Stimulated activated naive B cell treated with anti-CD40 and anti-IgM and Interleukin-4, amounts not matched to agents 10 μg/mL and 1 μg/mL and 100 μg/mL, for 72 hours (primary cell): ENCODE measurements around the gene LDLRAD3.

Experiments used
- ATAC-seq, 2 donors: fragments of 150-1000 bp; cut with Tn5 transposase; replicated peaks; 2 replicates each; pipeline ENCODE4 v1.10.0; 2021; ENCODE audit warnings: moderate library complexity in 1 of 2
- DNase-seq: peaks from one replicate; pipeline ENCODE4 v3.0.0; 2021
- H3K27ac Mint-ChIP-seq: one replicate; pipeline ENCODE4 v1.8.0; 2022; ENCODE audit warnings: mild to moderate bottlenecking, mixed read lengths
- H3K27me3 Mint-ChIP-seq, 2 donors: one replicate each; pipeline ENCODE4 v1.8.0; 2022; ENCODE audit warnings: mixed read lengths in 2 of 2
- H3K36me3 Mint-ChIP-seq, 2 donors: one replicate each; pipeline ENCODE4 v1.8.0; 2022; ENCODE audit warnings: mixed read lengths in 2 of 2, mild to moderate bottlenecking in 1 of 2
- H3K4me1 Mint-ChIP-seq, 2 donors: one replicate each; pipeline ENCODE4 v1.8.0; 2022; ENCODE audit warnings: mixed read lengths in 2 of 2, mild to moderate bottlenecking in 1 of 2
- H3K4me3 Mint-ChIP-seq, 2 donors: one replicate each; pipeline ENCODE4 v1.8.0; 2022; ENCODE audit warnings: mild to moderate bottlenecking in 2 of 2, mixed read lengths in 2 of 2, moderate library complexity in 1 of 2
- H3K9me3 Mint-ChIP-seq, 2 donors: one replicate each; pipeline ENCODE4 v1.8.0; 2022; ENCODE audit warnings: mixed read lengths in 2 of 2, mild to moderate bottlenecking in 1 of 2

LDLRAD3 gene

DNA sequence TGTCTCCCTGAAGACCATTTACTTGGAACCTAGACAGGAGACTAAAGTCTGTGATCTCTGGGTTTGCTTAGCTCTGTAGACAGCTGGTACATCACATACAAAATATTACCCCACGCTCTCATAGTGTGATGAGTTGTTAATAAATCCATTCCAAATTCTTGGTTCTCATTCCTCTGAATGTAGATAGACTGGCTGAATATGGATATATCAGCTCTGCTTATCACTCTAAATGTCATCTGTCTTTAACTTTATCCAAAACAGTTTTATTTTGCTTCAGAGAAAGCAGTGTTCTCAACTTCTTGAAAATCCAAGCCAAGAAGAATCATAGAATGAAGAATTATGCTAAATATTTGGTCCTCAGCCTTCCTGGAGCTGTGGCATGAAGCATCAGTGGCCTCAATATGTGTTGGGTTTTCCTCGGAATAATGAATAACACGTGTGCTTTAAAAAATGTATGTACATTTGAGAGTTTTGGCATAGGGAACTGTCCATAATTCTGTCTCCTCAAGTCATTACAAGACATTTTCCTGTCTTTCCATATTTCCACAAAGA, 10.5 kb upstream of the LDLRAD3 start:
- no peaks in the 10 kb centered on the region for H3K4me1 Mint-ChIP-seq
- no peak overlapping the region for H3K4me3 Mint-ChIP-seq
- no peak overlapping the region for H3K27ac Mint-ChIP-seq
- no peak for DNase-seq
- ATAC-seq = no peak
- no peaks in the 10 kb centered on the region for H3K36me3 Mint-ChIP-seq
- peaks cover 21 to 24% of the 10 kb centered on the region in 2 donors for H3K27me3 Mint-ChIP-seq
- H3K9me3 Mint-ChIP-seq = peaks cover 0 to 5% of the 10 kb centered on the region in 2 donors

DNA sequence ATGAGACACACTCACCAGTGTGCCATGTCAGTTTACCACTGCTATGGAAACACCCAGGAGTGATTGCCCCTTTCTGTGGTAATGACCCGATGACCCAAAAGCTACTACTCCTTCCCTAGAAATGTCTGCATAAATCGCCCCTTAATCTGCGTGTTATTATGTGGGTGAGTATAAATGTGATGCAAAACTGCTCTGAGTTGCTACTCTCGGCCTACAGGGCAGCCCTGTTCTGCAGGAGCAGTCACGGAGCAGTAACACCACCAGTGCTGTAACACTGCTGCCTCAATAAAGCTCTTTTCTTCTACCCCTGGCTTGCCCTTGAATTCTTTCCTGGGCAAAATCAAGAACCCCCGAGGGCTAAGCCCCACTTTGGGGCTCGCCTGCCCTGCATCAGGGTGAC, 9.6 kb upstream of the LDLRAD3 start:
- Mint-ChIP-seq H3K27me3 (peaks cover 24 to 30% of the 10 kb centered on the region in 2 donors), H3K4me1 (no peaks in the 10 kb centered on the region), H3K4me3 (no peak overlapping the region), H3K36me3 (no peaks in the 10 kb centered on the region), H3K9me3 (peaks cover 0 to 5% of the 10 kb centered on the region in 2 donors), H3K27ac (no peak overlapping the region)
- DNase-seq (no peak), ATAC-seq (no peak)

DNA sequence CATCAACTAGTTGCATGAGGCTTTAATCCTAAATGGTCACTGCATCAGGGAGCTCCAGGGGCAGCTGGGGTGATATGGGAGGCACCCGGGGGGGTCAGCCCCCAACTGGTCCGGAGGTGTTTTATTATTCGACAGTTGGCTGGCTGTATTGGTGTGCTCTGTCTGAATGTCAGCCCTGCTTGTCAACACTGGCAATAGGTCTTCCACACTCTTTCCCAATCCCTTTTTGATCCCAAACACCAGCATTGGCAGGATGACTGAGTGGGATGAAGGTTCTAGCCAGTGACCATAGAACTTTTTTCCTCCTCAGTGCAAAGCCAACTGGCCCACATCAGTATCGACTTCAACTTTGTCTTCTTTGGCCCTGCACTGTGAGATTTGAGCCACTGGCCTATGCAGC, 8.9 kb upstream of the LDLRAD3 start:
- Mint-ChIP-seq H3K27ac (no peak overlapping the region), H3K36me3 (no peaks in the 10 kb centered on the region), H3K9me3 (peaks cover 0 to 5% of the 10 kb centered on the region in 2 donors), H3K27me3 (peaks cover 24 to 30% of the 10 kb centered on the region in 2 donors), H3K4me3 (no peak overlapping the region), H3K4me1 (no peaks in the 10 kb centered on the region)
- no peak for ATAC-seq
- DNase-seq = no peak

DNA sequence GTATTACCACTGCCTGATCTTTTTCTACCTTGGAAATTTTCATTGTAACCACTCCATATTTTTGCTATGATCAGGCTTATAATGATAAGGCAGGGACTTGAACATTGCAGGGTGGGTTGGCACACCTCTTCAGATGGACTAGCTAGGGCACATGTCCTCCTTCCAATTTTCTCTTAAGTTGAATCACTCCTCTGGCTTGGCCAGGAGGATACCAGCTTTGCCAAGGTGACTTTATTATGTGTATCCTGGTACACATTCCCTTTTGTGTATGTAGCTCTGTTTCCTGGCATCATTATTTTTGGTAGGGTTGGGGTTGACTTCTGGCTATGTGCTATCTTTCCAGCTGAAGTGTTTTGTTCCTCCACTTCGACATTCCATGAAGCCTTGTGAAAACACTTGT, 8.5 kb upstream of the LDLRAD3 start:
- Mint-ChIP-seq H3K27ac (no peak overlapping the region), H3K9me3 (peaks cover 0 to 5% of the 10 kb centered on the region in 2 donors), H3K27me3 (peaks cover 24 to 30% of the 10 kb centered on the region in 2 donors), H3K4me1 (no peaks in the 10 kb centered on the region), H3K36me3 (no peaks in the 10 kb centered on the region), H3K4me3 (no peak overlapping the region)
- ATAC-seq = no peak
- no peak for DNase-seq

DNA sequence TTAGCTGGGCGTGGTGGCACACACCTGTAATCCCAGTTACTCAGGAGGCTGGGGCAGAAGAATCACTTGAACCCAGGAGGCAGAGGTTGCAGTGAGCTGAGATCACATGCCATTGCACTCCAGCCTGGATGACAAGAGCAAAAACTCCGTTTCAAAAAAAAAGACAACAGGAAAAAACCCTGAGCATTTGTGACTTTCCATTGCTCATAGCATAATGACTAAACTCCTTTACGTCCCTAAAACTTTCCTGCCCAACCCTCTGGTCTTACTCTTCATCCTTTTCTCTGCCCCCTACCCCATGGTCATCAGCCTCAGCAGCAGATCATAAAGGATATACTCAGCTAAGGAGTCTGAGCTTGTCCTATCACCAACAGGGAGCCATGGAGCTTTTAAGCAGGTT, 6.8 kb upstream of the LDLRAD3 start:
- H3K36me3 Mint-ChIP-seq = no peaks in the 10 kb centered on the region
- no peak for DNase-seq
- no peak overlapping the region for H3K4me3 Mint-ChIP-seq
- no peak for ATAC-seq
- H3K27me3 Mint-ChIP-seq = peaks cover 24 to 41% of the 10 kb centered on the region in 2 donors
- no peak overlapping the region for H3K27ac Mint-ChIP-seq
- H3K4me1 Mint-ChIP-seq = no peaks in the 10 kb centered on the region
- peaks cover 0 to 2% of the 10 kb centered on the region in 2 donors for H3K9me3 Mint-ChIP-seq

DNA sequence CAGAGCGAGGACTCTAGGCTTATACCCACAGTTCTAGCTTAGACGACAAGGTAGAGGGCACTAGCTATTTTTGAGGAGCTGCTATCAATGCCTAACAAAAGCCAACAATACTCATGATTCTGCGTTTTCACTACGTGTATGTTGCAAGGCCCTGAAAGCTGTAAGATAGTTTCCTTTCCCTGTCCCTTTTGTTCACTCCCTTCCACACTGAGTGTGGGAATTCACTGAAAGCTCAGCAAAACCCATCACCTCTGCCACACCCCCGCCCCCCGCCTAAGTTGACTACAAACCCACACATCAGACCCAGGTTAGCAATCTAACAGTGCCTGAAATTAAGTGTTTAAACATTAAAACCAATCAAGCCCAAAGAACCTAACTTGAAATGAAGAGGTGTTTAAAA, 6.2 kb upstream of the LDLRAD3 start:
- Mint-ChIP-seq H3K27me3 (peaks cover 28 to 47% of the 10 kb centered on the region in 2 donors), H3K9me3 (no peaks in the 10 kb centered on the region), H3K4me3 (no peak overlapping the region), H3K27ac (no peak overlapping the region), H3K4me1 (no peaks in the 10 kb centered on the region), H3K36me3 (no peaks in the 10 kb centered on the region)
- ATAC-seq (no peak), DNase-seq (no peak)

DNA sequence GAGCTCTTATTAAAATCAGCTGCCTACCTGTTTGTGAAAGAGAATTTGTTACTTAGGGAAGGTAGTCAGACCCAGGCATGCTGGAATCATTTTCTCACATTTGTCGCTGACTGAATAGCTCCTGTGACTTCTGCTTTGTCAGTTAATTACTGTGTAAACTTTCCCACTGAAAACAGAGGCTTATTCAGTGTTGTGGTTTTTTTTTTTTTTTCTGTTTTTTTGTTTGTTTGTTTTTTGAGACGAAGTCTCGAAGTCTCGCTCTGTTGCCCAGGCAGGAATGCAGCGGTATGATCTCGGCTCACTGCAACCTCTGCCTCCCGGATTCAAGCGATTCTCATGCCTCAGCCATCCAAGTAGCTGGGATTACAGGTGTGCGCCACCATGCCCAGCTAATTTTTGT, 5.6 kb upstream of the LDLRAD3 start:
- H3K9me3 Mint-ChIP-seq = no peaks in the 10 kb centered on the region
- no peak overlapping the region for H3K4me3 Mint-ChIP-seq
- H3K36me3 Mint-ChIP-seq = no peaks in the 10 kb centered on the region
- DNase-seq (no peak), ATAC-seq (no peak)
- H3K27ac Mint-ChIP-seq = no peak overlapping the region
- H3K4me1 Mint-ChIP-seq = peaks cover 0 to 1% of the 10 kb centered on the region in 2 donors
- peaks cover 33 to 52% of the 10 kb centered on the region in 2 donors for H3K27me3 Mint-ChIP-seq

DNA sequence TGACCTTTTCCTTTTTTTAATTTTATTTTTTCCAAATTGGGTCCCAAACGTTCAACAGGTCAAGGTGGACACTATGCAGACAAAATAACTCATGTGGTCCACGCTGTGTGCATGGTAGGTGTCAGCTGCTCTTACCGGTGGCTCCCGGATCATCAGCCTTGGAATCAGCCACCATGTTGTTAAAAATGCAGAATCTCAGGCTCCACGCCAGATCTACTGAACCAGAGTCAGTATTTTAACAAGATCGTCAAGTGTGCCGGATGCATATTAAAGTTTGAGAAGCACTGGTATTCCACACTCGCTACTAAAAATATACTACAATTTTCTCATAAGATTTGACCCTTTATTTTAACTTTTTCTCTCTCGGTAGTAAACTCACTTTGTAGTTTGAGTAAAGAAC, 553 bp upstream of the LDLRAD3 start:
- ATAC-seq (no peak), DNase-seq (no peak)
- H3K4me1 Mint-ChIP-seq = peaks cover 7 to 19% of the 10 kb centered on the region in 2 donors
- H3K36me3 Mint-ChIP-seq = no peaks in the 10 kb centered on the region
- no peaks in the 10 kb centered on the region for H3K9me3 Mint-ChIP-seq
- peak overlapping the region; percentile 66 for H3K27ac Mint-ChIP-seq
- peaks cover 42 to 61% of the 10 kb centered on the region in 2 donors for H3K27me3 Mint-ChIP-seq
- peak overlapping the region; percentile 84 to 85 for H3K4me3 Mint-ChIP-seq

DNA sequence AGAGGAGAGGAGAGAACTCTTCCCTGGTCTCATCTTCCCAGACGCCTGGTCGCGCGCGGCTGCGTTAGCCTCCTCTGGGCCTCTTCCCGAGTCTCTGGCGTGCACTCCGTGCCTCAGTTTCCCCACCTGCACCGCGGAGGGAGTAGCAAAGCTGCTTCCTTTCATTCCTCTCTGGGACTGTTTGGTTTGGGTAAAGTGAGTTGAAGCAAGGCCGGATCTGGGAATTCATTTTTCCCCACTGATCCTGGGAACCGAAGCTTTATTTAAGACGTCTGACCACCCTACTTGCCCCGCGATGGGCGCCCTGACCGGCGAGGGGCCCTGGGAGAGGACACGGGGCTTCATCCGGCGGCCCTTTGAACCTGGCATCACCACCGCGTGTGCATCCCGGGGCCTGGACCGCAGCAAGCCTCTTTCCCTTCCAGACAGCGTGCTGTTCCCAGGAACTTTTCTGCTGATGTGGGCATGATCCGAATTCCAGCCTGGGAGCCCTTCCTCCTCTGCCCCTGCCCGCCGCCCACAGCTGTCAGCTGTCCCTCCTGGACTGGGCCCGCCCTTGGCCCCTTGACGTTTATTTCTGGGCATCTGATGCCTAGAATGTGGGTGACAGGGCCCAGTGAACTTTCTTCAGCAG, 758 bp downstream of the LDLRAD3 start:
- ATAC-seq = no peak
- H3K9me3 Mint-ChIP-seq = no peaks in the 10 kb centered on the region
- no peak for DNase-seq
- peak overlapping the region; percentile 85 to 86 for H3K4me3 Mint-ChIP-seq
- no peak overlapping the region for H3K27ac Mint-ChIP-seq
- no peaks in the 10 kb centered on the region for H3K36me3 Mint-ChIP-seq
- H3K27me3 Mint-ChIP-seq = peaks cover 39 to 62% of the 10 kb centered on the region in 2 donors
- peaks cover 7 to 19% of the 10 kb centered on the region in 2 donors for H3K4me1 Mint-ChIP-seq

DNA sequence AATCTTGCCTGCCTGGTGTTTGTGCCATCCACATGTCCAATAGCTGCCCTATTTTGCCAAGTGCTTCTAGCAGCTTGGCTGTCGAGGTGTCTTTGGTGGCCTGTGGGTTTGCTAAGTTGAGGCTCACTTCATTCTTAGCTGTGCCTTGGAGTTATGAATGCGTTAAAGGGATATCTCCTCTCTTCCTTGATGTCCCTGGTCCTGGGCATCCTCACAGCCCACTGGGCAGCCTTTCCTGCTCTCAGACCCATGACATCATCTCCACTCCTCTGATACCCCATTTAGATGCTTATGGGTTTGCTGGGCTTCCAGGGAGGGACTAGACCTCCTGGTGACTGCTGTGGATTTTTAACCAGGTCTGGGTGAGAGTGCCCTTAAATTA, 1.3 kb downstream of the LDLRAD3 start:
- H3K27ac Mint-ChIP-seq = no peak overlapping the region
- H3K27me3 Mint-ChIP-seq = peaks cover 39 to 64% of the 10 kb centered on the region in 2 donors
- H3K4me3 Mint-ChIP-seq = peak overlapping the region; percentile 85 to 86
- H3K36me3 Mint-ChIP-seq = no peaks in the 10 kb centered on the region
- H3K9me3 Mint-ChIP-seq = no peaks in the 10 kb centered on the region
- H3K4me1 Mint-ChIP-seq = peaks cover 7 to 19% of the 10 kb centered on the region in 2 donors
- ATAC-seq (no peak), DNase-seq (no peak)

DNA sequence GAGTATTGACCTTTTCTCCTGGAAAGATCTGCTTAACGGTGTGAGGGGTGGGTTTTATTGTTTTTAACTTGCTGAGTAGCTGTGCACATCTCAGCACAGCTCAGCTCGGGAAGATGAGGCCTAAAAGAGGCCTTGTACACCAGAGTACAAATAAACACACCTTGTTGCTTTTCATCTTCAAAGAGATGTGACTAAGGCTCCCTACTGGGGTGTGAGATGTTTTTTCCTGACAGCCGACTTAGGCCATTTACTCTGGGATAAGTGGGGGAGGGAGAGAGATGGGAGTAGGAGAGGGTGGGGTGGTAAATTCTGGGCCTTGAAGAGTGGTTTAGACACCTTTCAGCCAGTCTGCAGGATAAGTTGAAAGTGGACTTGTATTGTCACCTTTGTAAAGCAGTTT, 2.9 kb downstream of the LDLRAD3 start:
- Mint-ChIP-seq H3K27ac (no peak overlapping the region), H3K4me1 (peaks cover 7 to 19% of the 10 kb centered on the region in 2 donors), H3K36me3 (no peaks in the 10 kb centered on the region), H3K27me3 (peaks cover 39 to 57% of the 10 kb centered on the region in 2 donors), H3K4me3 (no peak overlapping the region), H3K9me3 (no peaks in the 10 kb centered on the region)
- DNase-seq (no peak), ATAC-seq (no peak)

DNA sequence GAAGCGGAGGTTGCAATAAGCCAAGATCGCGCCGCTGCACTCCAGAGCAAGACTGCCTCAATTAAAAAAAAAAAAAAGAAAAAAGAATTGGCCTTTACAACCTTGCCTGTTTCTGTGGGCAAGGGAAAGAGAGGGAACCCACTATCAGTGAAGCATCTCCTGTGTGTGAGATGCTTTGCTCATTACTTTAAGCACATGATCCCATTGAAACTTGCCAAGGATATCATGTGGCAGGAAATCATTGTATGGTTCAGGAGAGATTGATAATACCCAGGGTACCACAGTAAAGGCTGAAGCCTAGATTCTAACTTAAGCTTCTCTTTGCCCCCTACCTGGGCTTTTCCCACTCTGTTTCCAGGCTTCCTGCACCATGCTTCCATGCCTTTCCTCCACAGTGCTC, 3.6 kb downstream of the LDLRAD3 start:
- ATAC-seq (no peak), DNase-seq (no peak)
- Mint-ChIP-seq H3K4me3 (no peak overlapping the region), H3K27me3 (peaks cover 34 to 56% of the 10 kb centered on the region in 2 donors), H3K9me3 (no peaks in the 10 kb centered on the region), H3K36me3 (no peaks in the 10 kb centered on the region), H3K27ac (no peak overlapping the region), H3K4me1 (peaks cover 7 to 19% of the 10 kb centered on the region in 2 donors)

DNA sequence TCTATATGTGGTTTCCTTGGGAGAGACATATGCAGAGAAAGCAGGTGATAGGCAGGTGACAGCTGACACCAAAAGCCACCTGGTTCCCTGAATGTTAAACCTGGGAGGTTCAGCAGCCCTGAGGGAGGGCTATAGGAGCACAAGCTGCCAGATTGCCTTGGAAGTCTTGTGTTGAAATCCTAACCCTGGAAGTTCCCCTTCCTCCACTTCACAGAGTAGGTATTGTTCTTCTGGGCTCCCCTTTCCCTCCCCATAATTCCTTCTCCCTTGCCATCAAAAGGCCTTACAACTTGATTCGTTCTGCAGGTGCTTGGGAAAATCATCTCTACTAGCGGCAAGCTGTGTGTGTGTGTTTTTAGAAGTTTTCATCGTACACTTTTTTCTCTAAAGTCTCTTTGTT, 5.4 kb downstream of the LDLRAD3 start:
- H3K4me3 Mint-ChIP-seq = no peak overlapping the region
- peaks cover 4 to 9% of the 10 kb centered on the region in 2 donors for H3K4me1 Mint-ChIP-seq
- no peak overlapping the region for H3K27ac Mint-ChIP-seq
- no peaks in the 10 kb centered on the region for H3K36me3 Mint-ChIP-seq
- ATAC-seq (no peak), DNase-seq (no peak)
- no peaks in the 10 kb centered on the region for H3K9me3 Mint-ChIP-seq
- H3K27me3 Mint-ChIP-seq = peaks cover 18 to 38% of the 10 kb centered on the region in 2 donors

DNA sequence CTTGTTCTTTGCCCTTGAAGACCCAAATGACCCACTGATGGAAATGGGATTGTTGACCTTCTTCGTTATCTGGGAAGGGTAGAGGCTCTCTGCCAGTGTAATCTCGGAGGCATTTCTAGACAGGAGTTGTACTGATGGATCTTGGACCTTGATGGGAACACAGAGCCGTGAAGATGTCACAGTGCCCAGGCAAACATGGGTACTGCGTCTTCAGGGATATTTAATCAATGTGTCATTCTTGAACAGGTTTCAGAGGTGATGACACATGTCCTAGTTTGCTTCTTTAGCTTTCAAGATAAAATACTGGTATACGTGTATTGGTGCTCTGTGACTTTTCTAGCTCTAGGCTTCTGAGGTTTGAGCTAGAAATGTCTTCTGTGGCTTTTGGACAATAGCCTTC, 6.2 kb downstream of the LDLRAD3 start:
- no peaks in the 10 kb centered on the region for H3K36me3 Mint-ChIP-seq
- no peak overlapping the region for H3K4me3 Mint-ChIP-seq
- DNase-seq (no peak), ATAC-seq (no peak)
- no peaks in the 10 kb centered on the region for H3K9me3 Mint-ChIP-seq
- H3K27ac Mint-ChIP-seq = no peak overlapping the region
- peaks cover 0 to under 1% of the 10 kb centered on the region in 2 donors for H3K4me1 Mint-ChIP-seq
- peaks cover 11 to 30% of the 10 kb centered on the region in 2 donors for H3K27me3 Mint-ChIP-seq

DNA sequence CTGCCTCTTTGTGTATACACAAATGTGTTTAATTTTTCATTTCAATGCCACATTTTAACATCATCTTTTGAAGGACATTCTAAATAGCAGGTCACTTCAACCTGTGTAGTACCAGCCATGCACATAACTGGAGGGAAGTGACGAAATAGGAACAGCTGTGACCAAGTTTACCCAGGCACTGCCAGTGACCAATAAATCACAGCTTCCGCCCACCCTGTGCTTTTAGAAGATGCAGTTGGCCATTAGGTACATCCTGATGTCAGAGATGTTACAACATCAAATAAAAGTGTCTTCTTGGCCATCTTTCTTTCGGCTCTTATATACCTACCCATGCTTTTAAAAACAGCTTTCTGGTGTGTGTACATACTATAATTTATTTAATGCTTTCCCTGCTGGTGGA, 7.8 kb downstream of the LDLRAD3 start:
- Mint-ChIP-seq H3K4me3 (no peak overlapping the region), H3K4me1 (no peaks in the 10 kb centered on the region), H3K27me3 (peaks cover 3 to 23% of the 10 kb centered on the region in 2 donors), H3K36me3 (no peaks in the 10 kb centered on the region), H3K9me3 (no peaks in the 10 kb centered on the region), H3K27ac (no peak overlapping the region)
- ATAC-seq = no peak
- no peak for DNase-seq
